Breast epithelium (tissue), 3 donors: ENCODE data around the gene KAT7.

ENCODE experiments used
- POLR2A ChIP-seq: fragments of 450-650 bp; IDR thresholded peaks from one replicate; pipeline ENCODE4 v1.6.1; 2016; ENCODE audit warnings: antibody characterized with exemption, mild to moderate bottlenecking, moderate library complexity
- TF ChIP-seq, protein P1 (sequence below), 3 donors: fragments of 450-650 bp; IDR thresholded peaks; one replicate each; pipeline ENCODE4 v1.5.1; 2016 to 2017; ENCODE audit warnings: antibody characterized with exemption in 3 of 3, mild to moderate bottlenecking in 3 of 3, moderate library complexity in 3 of 3

- TF ChIP-seq, protein P1, sequence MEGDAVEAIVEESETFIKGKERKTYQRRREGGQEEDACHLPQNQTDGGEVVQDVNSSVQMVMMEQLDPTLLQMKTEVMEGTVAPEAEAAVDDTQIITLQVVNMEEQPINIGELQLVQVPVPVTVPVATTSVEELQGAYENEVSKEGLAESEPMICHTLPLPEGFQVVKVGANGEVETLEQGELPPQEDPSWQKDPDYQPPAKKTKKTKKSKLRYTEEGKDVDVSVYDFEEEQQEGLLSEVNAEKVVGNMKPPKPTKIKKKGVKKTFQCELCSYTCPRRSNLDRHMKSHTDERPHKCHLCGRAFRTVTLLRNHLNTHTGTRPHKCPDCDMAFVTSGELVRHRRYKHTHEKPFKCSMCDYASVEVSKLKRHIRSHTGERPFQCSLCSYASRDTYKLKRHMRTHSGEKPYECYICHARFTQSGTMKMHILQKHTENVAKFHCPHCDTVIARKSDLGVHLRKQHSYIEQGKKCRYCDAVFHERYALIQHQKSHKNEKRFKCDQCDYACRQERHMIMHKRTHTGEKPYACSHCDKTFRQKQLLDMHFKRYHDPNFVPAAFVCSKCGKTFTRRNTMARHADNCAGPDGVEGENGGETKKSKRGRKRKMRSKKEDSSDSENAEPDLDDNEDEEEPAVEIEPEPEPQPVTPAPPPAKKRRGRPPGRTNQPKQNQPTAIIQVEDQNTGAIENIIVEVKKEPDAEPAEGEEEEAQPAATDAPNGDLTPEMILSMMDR (IDR thresholded peaks at IDR 0.05) = no peak
- no peak for TF ChIP-seq POLR2A
These were observed 54.4 kb downstream of the KAT7 start for GRCh38 chr17:49842846-49843245.
